Lower lobe of right lung (tissue), 2 donors: Measurements from ENCODE around the gene ASB5. TPM values are rescaled to one million over a fixed set of nuclear protein-coding genes. Genes with fewer than 3 reads are reported as not detected.

Experiments used
- ATAC-seq, 2 donors: fragments of 200-7000 bp; cut with Tn5 transposase; one replicate each; pipeline ENCODE4 v1.9.1; 2020 to 2022; ENCODE audit warnings: mild to moderate bottlenecking in 2 of 2, moderate library complexity in 2 of 2
- DNase-seq: peaks from one replicate; pipeline ENCODE4 v3.0.0-alpha.2; 2020
- H3K27ac ChIP-seq: fragments of 200-600 bp; one replicate; pipeline ENCODE4 v1.8.0; 2022
- H3K27me3 ChIP-seq: fragments of 200-600 bp; one replicate; pipeline ENCODE4 v1.8.0; 2022; ENCODE audit warnings: low read depth
- H3K36me3 ChIP-seq: fragments of 200-600 bp; one replicate; pipeline ENCODE4 v1.8.0; 2022; ENCODE audit warnings: mild to moderate bottlenecking
- H3K4me1 ChIP-seq: fragments of 200-600 bp; one replicate; pipeline ENCODE4 v1.8.0; 2022
- H3K4me3 ChIP-seq: fragments of 200-600 bp; one replicate; pipeline ENCODE4 v1.8.0; 2022; ENCODE audit warnings: mild to moderate bottlenecking
- H3K9me3 ChIP-seq: fragments of 200-600 bp; one replicate; pipeline ENCODE4 v1.8.0; 2022
- intact Hi-C: fragments of 100-400 bp; cut with DNase I; formaldehyde crosslinking; loops from one replicate; pipeline ENCODE4 v1.11.0; 2022
- total RNA-seq: library from RNA; stranded (reverse); fragmentation: NEBNext Ultra II Directional; extraction: Animal tissue kit (Norgen Biotek cat#: 25700); gene quantifications from one replicate; pipeline ENCODE4 v1.2.1, GENCODE V29; 2021
- TF ChIP-seq, protein P1 (sequence below): fragments of 200-600 bp; IDR thresholded peaks from one replicate; pipeline ENCODE4 v1.8.0; 2022; ENCODE audit warnings: antibody characterized with exemption, mild to moderate bottlenecking
- donor health status: DM: no; HTN: yes; CAD: no; lungs with severe emphysema.

The ASB5 gene
- total RNA-seq, 1 donor from 2014 or later, result not detected

DNA sequence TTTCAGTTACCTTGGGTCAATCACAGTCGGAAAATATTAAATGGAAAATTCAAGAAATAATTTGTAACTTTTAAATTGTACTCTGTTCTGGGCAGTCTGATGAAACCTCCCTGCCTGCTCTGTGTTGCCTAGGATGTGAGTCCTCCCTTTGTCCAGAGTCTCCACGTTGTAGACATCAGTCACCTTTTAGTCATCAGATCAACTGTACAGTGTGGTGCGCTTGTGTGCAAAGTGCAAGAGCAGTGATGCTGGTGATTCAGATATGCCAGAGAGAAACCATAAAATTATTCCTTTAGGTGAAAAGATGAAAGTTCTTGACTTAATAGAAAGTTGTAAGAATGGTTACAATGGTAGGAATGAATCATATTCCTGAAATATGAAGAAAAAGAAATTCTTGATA lies 75.1 kb downstream of the ASB5 start:
- ATAC-seq, result no peak
- intact Hi-C loops, result no loop called here
- H3K27ac ChIP-seq, result no peak overlapping the region
- H3K36me3 ChIP-seq, result no peaks in the 10 kb centered on the region
- no peak for DNase-seq
- no peaks in the 10 kb centered on the region for H3K27me3 ChIP-seq
- no peaks in the 10 kb centered on the region for H3K9me3 ChIP-seq
- peaks cover 12% of the 10 kb centered on the region for H3K4me1 ChIP-seq
- no peak overlapping the region for H3K4me3 ChIP-seq
- TF ChIP-seq, protein P1, sequence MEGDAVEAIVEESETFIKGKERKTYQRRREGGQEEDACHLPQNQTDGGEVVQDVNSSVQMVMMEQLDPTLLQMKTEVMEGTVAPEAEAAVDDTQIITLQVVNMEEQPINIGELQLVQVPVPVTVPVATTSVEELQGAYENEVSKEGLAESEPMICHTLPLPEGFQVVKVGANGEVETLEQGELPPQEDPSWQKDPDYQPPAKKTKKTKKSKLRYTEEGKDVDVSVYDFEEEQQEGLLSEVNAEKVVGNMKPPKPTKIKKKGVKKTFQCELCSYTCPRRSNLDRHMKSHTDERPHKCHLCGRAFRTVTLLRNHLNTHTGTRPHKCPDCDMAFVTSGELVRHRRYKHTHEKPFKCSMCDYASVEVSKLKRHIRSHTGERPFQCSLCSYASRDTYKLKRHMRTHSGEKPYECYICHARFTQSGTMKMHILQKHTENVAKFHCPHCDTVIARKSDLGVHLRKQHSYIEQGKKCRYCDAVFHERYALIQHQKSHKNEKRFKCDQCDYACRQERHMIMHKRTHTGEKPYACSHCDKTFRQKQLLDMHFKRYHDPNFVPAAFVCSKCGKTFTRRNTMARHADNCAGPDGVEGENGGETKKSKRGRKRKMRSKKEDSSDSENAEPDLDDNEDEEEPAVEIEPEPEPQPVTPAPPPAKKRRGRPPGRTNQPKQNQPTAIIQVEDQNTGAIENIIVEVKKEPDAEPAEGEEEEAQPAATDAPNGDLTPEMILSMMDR, result no peak

DNA sequence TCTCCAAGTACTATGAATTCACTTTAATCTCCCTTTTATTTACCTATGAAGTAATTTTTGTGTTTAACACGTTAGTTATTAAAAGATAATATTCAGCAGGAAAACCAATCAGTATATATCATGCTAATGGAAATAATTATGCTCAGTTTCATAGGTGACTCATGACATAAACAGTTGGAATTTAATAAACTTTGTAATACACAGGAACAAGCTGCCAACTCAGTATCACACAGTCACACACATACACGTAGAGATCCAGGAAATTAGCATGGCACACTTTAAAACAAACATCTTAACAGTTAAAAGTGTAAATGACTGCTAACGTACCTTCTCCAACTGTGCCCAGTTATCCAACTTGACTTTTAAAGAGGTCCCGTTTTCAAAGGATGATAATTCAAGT lies 75.9 kb downstream of the ASB5 start:
- no peak for ATAC-seq
- no peak overlapping the region for H3K4me3 ChIP-seq
- TF ChIP-seq, protein P1, result no peak
- H3K9me3 ChIP-seq, result no peaks in the 10 kb centered on the region
- no peaks in the 10 kb centered on the region for H3K36me3 ChIP-seq
- no peak for DNase-seq
- H3K27me3 ChIP-seq, result no peaks in the 10 kb centered on the region
- intact Hi-C loops, result no loop called here
- H3K27ac ChIP-seq, result no peak overlapping the region
- H3K4me1 ChIP-seq, result peaks cover 12% of the 10 kb centered on the region

DNA sequence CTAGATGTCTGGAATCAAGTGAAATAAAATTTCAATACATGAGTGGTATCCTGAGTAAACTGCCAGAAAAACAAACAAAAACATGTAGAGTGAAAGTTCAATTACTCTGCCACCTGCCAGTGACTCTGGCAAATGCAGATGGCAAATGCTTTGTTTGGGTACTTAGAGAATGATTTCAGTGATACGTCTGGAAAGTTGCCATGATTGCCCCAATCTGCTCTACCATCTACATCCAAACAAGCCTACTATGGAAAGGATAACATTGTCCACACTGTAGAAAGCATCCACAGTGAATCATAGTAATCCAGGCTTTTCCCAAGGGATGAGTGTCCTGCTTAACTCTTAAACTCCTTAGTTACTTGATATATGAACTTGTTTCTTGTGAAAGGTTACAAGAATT lies 77.0 kb downstream of the ASB5 start:
- intact Hi-C loops, result no loop called here
- ATAC-seq, result no peak
- TF ChIP-seq, protein P1, result no peak
- Histone ChIP-seq H3K27ac (no peak overlapping the region), H3K9me3 (no peaks in the 10 kb centered on the region), H3K4me3 (no peak overlapping the region), H3K27me3 (no peaks in the 10 kb centered on the region), H3K36me3 (no peaks in the 10 kb centered on the region), H3K4me1 (peaks cover 12% of the 10 kb centered on the region)
- no peak for DNase-seq

DNA sequence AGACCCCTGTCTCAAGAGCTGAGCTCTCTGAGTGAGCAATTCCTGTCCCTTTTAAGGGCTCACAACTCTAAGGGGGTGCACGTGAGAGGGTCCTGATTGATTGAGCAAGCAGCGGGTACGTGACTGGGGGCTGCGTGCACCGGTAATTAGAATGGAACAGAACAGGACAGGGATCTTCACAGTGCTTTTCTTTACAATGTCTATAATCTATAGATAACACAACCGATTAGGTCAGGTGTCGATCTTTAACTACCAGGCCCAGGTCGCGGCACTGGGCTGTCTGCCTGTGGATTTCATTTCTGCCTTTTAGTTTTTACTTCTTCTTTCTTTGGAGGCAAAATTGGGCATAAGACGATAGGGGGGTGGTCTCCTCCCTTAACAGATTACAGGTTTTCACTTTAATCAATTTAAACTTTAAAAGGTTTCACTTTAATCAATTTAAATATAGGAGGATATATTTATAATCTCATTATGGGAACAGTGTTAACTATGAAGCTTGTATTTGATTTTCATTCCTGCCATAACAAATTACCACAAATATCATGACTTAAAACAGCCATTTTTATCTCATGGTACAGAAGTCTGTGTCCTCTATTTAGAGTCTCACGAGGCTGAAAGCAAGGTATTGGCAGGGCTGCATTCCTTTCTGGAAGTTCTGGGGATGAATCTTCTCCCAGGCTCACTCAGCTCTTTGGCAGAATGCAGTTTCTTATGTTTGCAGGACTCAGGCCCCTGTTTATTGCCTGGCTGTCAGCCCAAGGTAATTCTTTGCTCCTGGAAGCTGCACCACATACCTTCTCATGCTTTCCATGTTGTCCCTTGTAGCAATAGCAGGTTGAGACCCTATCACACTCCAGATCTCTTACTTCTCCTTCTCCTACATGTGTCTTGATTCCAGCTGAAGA lies 78.9 kb downstream of the ASB5 start:
- no peaks in the 10 kb centered on the region for H3K27me3 ChIP-seq
- ATAC-seq, result no peak
- no peak for DNase-seq
- H3K4me3 ChIP-seq, result no peak overlapping the region
- no peaks in the 10 kb centered on the region for H3K9me3 ChIP-seq
- H3K4me1 ChIP-seq, result peaks cover 5% of the 10 kb centered on the region
- H3K27ac ChIP-seq, result no peak overlapping the region
- TF ChIP-seq, protein P1, result no peak
- intact Hi-C loops, result no loop called here
- no peaks in the 10 kb centered on the region for H3K36me3 ChIP-seq

DNA sequence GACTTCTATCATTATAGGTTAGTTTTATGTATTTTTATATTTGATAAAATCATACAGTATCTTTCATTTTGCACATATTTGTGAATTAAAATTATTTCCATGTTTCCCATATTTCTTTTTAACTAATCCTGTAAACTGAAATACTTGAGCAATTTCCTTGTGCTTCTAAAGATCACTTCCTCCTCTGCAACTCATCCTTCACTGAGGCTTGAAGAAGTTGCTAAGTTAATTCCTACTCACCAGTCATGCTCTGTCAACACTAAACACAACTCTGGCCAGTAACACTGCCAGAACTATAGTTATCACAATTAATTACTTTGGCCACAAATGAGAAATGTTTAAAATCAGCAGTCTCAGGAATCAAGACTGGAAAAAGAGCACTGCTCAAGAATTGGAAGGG lies 80.4 kb downstream of the ASB5 start:
- intact Hi-C loops, result no loop called here
- Histone ChIP-seq H3K4me1 (no peaks in the 10 kb centered on the region), H3K36me3 (no peaks in the 10 kb centered on the region), H3K9me3 (no peaks in the 10 kb centered on the region), H3K4me3 (no peak overlapping the region), H3K27me3 (no peaks in the 10 kb centered on the region), H3K27ac (no peak overlapping the region)
- no peak for ATAC-seq
- no peak for DNase-seq
- TF ChIP-seq, protein P1, result no peak
